OCI-LY7 (cell line): ENCODE measurements around the gene DVL1. TPM values are rescaled to one million over a fixed set of nuclear protein-coding genes. Genes with fewer than 3 reads are reported as not detected.
A peak's percentile ranks its signal among the peaks of the same experiment; 100 is the strongest.

Experiments used
- BruUV-seq: library from RNA; stranded (reverse); fragments of 400-500 nt; replicated peaks from 2 replicates; lab custom pipeline; 2021; lab: Mats Ljungman, UMichigan
- CTCF ChIA-PET: fragments of 300-600 bp; sonication (Branson Sonifier 250); formaldehyde crosslinking; loops from one replicate; lab custom pipeline; 2022; ENCODE audit warnings: antibody characterized with exemption; ENCODE audit not compliant: unreplicated experiment; lab: Charles Lee
- POLR2A ChIA-PET: fragments of 300-600 bp; sonication (Branson Sonifier 250); formaldehyde crosslinking; loops from one replicate; lab custom pipeline; 2022; ENCODE audit warnings: antibody characterized with exemption; lab: Charles Lee
- DNase-seq: peaks from one replicate; pipeline ENCODE4 v3.0.0-alpha.2; 2015; ENCODE audit warnings: low spot score
- H2AFZ ChIP-seq: fragments of 200-600 bp; sonication (generic), shearing (Covaris generic); 2 replicates; pipeline ENCODE4 v1.6.1; 2014; ENCODE audit warnings: mild to moderate bottlenecking, antibody characterized with exemption, low read length, moderate library complexity
- H3K27ac ChIP-seq: fragments of 200-600 bp; sonication (generic); 2 replicates; pipeline ENCODE4 v1.5.1; 2014; ENCODE audit warnings: mixed run types, low read depth, mild to moderate bottlenecking, moderate library complexity, low read length, inconsistent platforms; ENCODE audit not compliant: poor library complexity, severe bottlenecking
- H3K36me3 ChIP-seq: fragments of 200-600 bp; sonication (generic); 2 replicates; pipeline ENCODE4 v1.6.1; 2014; ENCODE audit warnings: mild to moderate bottlenecking, antibody characterized with exemption, low read length, moderate library complexity, mixed read lengths; ENCODE audit not compliant: insufficient read depth
- H3K4me1 ChIP-seq: fragments of 200-600 bp; sonication (generic); 2 replicates; pipeline ENCODE4 v1.5.1; 2014; ENCODE audit warnings: mild to moderate bottlenecking, low read length; ENCODE audit not compliant: insufficient read depth, poor library complexity, severe bottlenecking
- H3K4me2 ChIP-seq: fragments of 200-600 bp; sonication (generic); 2 replicates; pipeline ENCODE4 v1.6.1; 2014; ENCODE audit warnings: mild to moderate bottlenecking, low read length
- H3K4me3 ChIP-seq: fragments of 200-600 bp; sonication (generic); 2 replicates; pipeline ENCODE4 v1.5.1; 2014; ENCODE audit warnings: mild to moderate bottlenecking, low read depth, low read length; ENCODE audit not compliant: poor library complexity, severe bottlenecking
- H3K79me2 ChIP-seq: fragments of 200-600 bp; sonication (generic); 2 replicates; pipeline ENCODE4 v1.6.1; 2016; ENCODE audit warnings: low read depth, mild to moderate bottlenecking, low read length, moderate library complexity, mixed read lengths; ENCODE audit not compliant: insufficient read depth
- H3K9me2 ChIP-seq: fragments of 200-600 bp; sonication (generic); 2 replicates; pipeline ENCODE4 v1.6.1; 2016; ENCODE audit warnings: mild to moderate bottlenecking, low read length, mixed read lengths; ENCODE audit not compliant: insufficient read depth
- H3K9me3 ChIP-seq: fragments of 200-600 bp; sonication (generic); 2 replicates; pipeline ENCODE4 v1.6.1; 2014; ENCODE audit warnings: mild to moderate bottlenecking, mixed run types, low read length, mixed read lengths
- H4K20me1 ChIP-seq: fragments of 200-600 bp; sonication (generic); 2 replicates; pipeline ENCODE4 v1.6.1; 2014; ENCODE audit warnings: mild to moderate bottlenecking, antibody characterized with exemption, low read length, moderate library complexity, mixed read lengths; ENCODE audit not compliant: insufficient read depth
- EZH2phosphoT487 ChIP-seq: fragments of 200-600 bp; sonication (generic); IDR thresholded peaks from 2 replicates; pipeline ENCODE4 v1.6.1; 2018; ENCODE audit warnings: low read depth, borderline replicate concordance, mild to moderate bottlenecking, mixed run types, antibody characterized with exemption, low read length, moderate library complexity, mixed read lengths
- intact Hi-C: fragments of 100-400 bp; cut with micrococcal nuclease; formaldehyde crosslinking; loops from one replicate; pipeline ENCODE4 v1.10.0; 2022; ENCODE audit not compliant: unreplicated experiment
- total RNA-seq, 2 experiments: library from RNA; depleted of rRNA in 1 of 2; stranded (reverse); fragments of >200 nt in 1 of 2; shearing (Covaris generic) in 1 of 2; gene quantifications; 2 replicates each; pipeline ENCODE4 v1.2.3, GENCODE V29; 2014 to 2022
- TF ChIP-seq, protein P1 (sequence below): fragments of 200-600 bp; sonication (generic); conservative IDR thresholded peaks from 2 replicates; pipeline ENCODE4 v1.5.1; 2014; ENCODE audit warnings: mild to moderate bottlenecking, antibody characterized with exemption, low read length, moderate library complexity, mixed read lengths

The DVL1 gene
- total RNA-seq, 2 experiments from 2014 or later: 27.8 to 47.1 TPM

DNA sequence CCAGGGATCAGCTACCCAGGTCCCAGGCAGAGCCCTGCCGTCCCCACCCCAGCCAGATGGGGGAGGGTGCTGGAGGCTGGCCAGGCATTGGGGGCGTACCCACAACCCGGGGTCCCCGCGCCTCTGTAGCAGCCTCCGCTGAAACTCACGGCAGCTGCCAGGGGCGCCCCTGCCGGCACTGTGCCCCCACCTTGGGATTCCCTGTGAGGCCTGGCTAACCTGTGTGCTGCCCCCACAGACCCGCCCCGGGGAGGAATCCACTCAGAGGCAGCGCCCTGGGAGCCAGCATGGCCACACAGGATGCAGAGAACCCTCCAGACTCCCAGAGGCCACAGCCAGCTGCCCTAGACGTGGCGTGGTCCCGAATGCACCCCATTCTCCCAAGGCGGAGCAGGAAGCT, 3.8 kb downstream of the DVL1 start:
- Histone ChIP-seq H3K4me1 (peaks cover 10% of the 10 kb centered on the region), H3K79me2 (no peaks in the 10 kb centered on the region), H3K9me2 (no peaks in the 10 kb centered on the region), H3K4me2 (no peak overlapping the region), H2AFZ (no peak overlapping the region), H3K4me3 (no peak overlapping the region), H3K9me3 (no peaks in the 10 kb centered on the region), H4K20me1 (no peaks in the 10 kb centered on the region; the same call in 1 of the 2 replicates), H3K36me3 (peaks cover 6% of the 10 kb centered on the region), H3K27ac (no peak overlapping the region)
- intact Hi-C loops: loop anchor here (5.0 kb wide), 1 partner anchor 117 kb away; no protein-coding TSS in a partner anchor
- POLR2A ChIA-PET: interaction anchor here (1.0 kb wide), 1 partner anchor 27 kb away, joined by 3 read pairs; no protein-coding TSS in a partner anchor
- CTCF ChIA-PET: interaction anchor here (1.3 kb wide), 1 partner anchor 7 kb away, joined by 5 read pairs; no protein-coding TSS in a partner anchor
- no TSS peak for BruUV-seq
- TF ChIP-seq EZH2phosphoT487: no peak
- TF ChIP-seq, protein P1, sequence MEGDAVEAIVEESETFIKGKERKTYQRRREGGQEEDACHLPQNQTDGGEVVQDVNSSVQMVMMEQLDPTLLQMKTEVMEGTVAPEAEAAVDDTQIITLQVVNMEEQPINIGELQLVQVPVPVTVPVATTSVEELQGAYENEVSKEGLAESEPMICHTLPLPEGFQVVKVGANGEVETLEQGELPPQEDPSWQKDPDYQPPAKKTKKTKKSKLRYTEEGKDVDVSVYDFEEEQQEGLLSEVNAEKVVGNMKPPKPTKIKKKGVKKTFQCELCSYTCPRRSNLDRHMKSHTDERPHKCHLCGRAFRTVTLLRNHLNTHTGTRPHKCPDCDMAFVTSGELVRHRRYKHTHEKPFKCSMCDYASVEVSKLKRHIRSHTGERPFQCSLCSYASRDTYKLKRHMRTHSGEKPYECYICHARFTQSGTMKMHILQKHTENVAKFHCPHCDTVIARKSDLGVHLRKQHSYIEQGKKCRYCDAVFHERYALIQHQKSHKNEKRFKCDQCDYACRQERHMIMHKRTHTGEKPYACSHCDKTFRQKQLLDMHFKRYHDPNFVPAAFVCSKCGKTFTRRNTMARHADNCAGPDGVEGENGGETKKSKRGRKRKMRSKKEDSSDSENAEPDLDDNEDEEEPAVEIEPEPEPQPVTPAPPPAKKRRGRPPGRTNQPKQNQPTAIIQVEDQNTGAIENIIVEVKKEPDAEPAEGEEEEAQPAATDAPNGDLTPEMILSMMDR: no peak
- DNase-seq: no peak

DNA sequence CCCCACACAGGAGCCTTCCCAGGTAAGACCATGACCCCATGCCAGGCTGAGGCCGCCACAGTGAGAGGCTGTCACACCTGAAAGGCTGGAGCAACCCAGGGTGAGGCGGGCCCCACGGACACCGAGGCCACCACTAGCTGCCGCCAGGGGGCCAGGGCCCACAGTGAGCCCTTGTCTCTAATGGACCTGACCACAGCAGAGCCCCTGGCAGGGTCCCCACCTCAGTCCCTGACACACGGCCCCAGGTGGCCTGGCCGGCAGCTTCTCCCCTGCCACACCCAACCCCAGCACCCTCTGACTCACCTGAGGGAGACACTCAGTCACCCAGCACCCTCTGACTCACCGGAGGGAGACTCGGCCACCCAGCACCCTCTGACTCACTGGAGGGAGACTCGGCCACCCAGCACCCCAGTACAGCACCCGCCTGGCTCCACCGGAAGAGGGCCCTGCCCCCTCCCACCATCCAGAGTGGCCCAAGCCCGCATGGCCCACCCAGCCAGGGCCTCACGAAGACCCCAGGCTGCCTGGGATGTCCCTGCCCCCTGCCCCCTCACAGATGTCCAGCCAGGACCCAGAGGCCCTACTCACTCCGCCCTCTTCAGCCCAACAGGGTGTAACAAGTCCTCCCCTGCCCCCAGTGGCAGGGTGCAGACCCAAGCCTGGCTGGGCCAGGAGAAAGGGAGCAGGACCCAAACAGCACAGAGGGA, 4.4 kb downstream of the DVL1 start:
- ChIA-PET POLR2A (no interaction called here), CTCF (no interaction called here)
- Histone ChIP-seq H3K4me2 (no peak overlapping the region), H3K9me2 (no peaks in the 10 kb centered on the region), H2AFZ (no peak overlapping the region), H3K36me3 (peaks cover 10% of the 10 kb centered on the region), H4K20me1 (no peaks in the 10 kb centered on the region; the same call in 1 of the 2 replicates), H3K27ac (no peak overlapping the region), H3K4me3 (no peak overlapping the region), H3K9me3 (no peaks in the 10 kb centered on the region), H3K79me2 (no peaks in the 10 kb centered on the region), H3K4me1 (peaks cover 10% of the 10 kb centered on the region)
- no peak for DNase-seq
- BruUV-seq: no TSS peak
- intact Hi-C loops: loop anchor here (5.0 kb wide), 1 partner anchor 117 kb away; no protein-coding TSS in a partner anchor
- TF ChIP-seq, protein P1: peak; percentile 50; the same call in 1 of the 2 replicates
- TF ChIP-seq EZH2phosphoT487: no peak
